A549 treated with CORT108297 at 1 μM for 4 hours (cell line): ENCODE measurements around the gene SKA2. TPM values are rescaled to one million over a fixed set of nuclear protein-coding genes. Genes with fewer than 3 reads are reported as not detected.

Experiments used
- total RNA-seq: library from RNA; stranded (reverse); fragments of 200-300 nt; extraction: Qiagen RNA extraction; gene quantifications from 5 replicates; pipeline ENCODE4 v1.2.3, GENCODE V29; 2022

SKA2 gene, protein sequence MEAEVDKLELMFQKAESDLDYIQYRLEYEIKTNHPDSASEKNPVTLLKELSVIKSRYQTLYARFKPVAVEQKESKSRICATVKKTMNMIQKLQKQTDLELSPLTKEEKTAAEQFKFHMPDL
- 89.3 to 169 TPM (median 91.5 TPM) in 5 replicates for total RNA-seq

DNA sequence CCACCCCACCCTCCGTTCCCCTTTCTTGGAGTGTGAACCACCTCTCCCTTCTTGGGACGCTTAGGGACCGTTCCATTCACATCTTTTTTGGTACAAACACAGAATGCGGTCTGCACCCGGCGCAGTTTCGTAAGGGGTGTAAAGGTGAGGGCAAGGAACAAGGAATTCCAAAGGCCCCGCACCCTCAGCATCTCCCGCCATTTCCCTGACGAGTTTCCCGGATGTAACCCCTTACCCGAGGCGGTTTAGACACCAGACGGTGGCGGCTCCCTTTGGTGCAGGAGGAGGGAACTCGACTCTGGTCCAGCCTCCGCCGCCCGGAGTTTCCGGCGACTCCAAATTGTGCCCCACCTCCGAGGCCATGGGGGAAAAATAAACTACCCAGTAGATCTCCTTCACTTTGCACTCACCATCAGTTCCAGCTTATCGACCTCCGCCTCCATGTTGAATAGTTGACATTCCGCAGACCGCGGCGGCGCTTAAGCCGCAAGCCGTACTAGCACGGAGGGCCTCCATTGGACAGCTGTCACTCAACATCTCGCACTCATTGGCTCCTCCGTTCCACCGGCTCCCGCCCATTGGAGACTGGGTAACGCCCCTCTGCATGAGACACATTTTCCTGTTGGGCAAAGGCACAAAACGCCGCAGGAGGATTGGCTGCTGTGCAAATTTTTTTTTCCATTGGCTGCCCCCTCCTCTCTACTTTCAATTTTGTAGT lies at the start of gene SKA2:
TSS of gene SKA2 (minus strand) at position 466 of the 718 bp plus-strand sequence. CDS start at position 443, 23 bp downstream.

GRCh38 chr17:59155439-59156177 lies 622 bp upstream of the SKA2 start, which contains the start of gene PRR11:
Gene PRR11, plus strand, starts transcription at chr17:59155746. Its CDS starts 14,007 bp downstream, at chr17:59169753.

GRCh38 chr17:59106463-59107305 lies 48.3 kb downstream of the SKA2 start, which contains the start of gene TRIM37:
Gene TRIM37, minus strand, starts transcription at chr17:59106880. Its CDS starts 419 bp downstream, at chr17:59106461.

Other genes starting within 250 kb of the SKA2 start
- gene TRIM37, start 48.3 kb downstream of the SKA2 start, total RNA-seq, result 19.4 to 26.0 TPM (median 22.9 TPM) in 5 replicates
- gene PRR11, start 560 bp upstream of the SKA2 start, total RNA-seq, result 41.4 to 60.1 TPM (median 55.5 TPM) in 5 replicates
- gene SMG8, start 54.8 kb upstream of the SKA2 start, total RNA-seq, result 24.4 to 30.3 TPM (median 26.8 TPM) in 5 replicates
- 0.51 to 1.2 TPM (median 0.90 TPM) in 5 replicates for gene GDPD1, start 65.3 kb upstream of the SKA2 start, total RNA-seq
- 1.6 to 3.9 TPM (median 2.9 TPM) in 5 replicates for gene YPEL2, start 176.5 kb upstream of the SKA2 start, total RNA-seq